GM12873 (cell line): Measurements from ENCODE around the gene KCNK17.

Experiments
- TF ChIP-seq, protein P1 (sequence below): IDR thresholded peaks from 2 replicates; pipeline ENCODE4 v1.5.1; 2012; ENCODE audit warnings: low read depth, mild to moderate bottlenecking, moderate library complexity, low read length, control low read depth; ENCODE audit not compliant: insufficient read depth; ENCODE audit errors: missing control alignments

KCNK17 gene

DNA sequence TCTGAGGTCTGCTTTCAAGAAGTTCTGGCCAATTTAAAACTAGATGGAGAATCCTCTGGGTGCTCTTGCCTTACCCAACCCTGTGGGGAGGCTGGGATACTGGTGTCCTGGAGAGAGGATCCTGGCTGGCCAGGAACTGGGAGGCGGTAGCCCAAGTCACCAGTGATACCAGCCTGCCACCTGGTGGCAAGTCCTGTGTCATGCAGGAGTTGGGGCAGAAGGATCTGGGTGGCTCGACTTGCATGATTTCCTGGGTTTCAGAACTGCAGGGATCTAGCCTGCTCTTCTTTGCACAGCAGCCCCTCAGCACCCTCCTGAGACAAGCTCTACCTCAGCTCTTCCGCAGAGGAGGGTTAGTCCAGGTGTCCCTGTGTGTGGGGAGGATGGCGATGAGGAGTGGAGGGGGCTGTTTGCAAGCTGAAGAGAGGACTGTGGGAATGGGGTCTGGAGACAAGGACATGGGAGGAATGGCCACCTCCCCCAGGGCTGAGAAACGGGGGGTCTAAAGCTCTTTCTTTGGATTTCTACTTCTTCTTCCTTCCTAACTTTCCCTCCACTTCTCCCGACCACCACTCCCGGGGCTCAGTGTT is 4.2 kb downstream of the KCNK17 start:
- TF ChIP-seq, protein P1, sequence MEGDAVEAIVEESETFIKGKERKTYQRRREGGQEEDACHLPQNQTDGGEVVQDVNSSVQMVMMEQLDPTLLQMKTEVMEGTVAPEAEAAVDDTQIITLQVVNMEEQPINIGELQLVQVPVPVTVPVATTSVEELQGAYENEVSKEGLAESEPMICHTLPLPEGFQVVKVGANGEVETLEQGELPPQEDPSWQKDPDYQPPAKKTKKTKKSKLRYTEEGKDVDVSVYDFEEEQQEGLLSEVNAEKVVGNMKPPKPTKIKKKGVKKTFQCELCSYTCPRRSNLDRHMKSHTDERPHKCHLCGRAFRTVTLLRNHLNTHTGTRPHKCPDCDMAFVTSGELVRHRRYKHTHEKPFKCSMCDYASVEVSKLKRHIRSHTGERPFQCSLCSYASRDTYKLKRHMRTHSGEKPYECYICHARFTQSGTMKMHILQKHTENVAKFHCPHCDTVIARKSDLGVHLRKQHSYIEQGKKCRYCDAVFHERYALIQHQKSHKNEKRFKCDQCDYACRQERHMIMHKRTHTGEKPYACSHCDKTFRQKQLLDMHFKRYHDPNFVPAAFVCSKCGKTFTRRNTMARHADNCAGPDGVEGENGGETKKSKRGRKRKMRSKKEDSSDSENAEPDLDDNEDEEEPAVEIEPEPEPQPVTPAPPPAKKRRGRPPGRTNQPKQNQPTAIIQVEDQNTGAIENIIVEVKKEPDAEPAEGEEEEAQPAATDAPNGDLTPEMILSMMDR = peak; percentile 94

DNA sequence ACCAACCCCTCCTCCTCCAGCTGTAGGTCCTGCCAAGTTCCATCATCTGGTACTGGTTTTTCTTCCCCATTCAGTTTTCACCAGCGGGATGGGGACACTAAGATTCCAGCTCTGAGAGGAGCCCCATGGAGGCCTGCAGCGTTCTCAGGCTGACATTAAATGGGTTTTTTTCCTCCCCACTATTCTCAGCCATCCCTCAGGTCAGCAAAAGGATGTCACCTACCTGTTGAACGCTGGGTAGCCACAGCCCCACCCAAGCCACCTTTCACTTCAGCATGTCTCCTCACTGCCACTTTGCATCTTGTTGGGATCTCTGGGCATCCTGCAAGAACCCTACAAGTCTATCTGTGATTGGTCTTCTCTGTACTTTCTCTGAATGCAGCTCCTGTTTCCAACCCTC is 6.8 kb downstream of the KCNK17 start:
- TF ChIP-seq, protein P1 = no peak

DNA sequence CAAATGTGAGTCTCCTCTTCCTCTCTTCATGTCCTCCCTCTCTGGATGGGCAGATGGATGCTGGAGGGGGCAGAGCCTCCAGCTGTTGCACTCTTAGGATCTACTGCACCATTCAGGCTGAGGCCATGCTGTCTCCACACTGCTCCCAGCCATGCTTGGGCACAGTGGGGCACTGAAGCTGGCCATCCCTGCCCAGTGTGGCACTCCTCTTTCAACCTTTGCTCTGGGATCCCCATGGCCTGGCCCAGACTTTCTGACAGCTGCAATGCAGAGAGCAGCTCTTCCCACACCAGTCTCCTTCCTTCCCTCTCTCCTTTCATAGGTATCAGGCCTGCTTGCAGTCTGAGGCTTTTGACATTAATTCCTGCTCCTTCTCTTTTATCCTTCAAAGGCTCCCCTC is 9.3 kb downstream of the KCNK17 start:
- TF ChIP-seq, protein P1 = no peak

DNA sequence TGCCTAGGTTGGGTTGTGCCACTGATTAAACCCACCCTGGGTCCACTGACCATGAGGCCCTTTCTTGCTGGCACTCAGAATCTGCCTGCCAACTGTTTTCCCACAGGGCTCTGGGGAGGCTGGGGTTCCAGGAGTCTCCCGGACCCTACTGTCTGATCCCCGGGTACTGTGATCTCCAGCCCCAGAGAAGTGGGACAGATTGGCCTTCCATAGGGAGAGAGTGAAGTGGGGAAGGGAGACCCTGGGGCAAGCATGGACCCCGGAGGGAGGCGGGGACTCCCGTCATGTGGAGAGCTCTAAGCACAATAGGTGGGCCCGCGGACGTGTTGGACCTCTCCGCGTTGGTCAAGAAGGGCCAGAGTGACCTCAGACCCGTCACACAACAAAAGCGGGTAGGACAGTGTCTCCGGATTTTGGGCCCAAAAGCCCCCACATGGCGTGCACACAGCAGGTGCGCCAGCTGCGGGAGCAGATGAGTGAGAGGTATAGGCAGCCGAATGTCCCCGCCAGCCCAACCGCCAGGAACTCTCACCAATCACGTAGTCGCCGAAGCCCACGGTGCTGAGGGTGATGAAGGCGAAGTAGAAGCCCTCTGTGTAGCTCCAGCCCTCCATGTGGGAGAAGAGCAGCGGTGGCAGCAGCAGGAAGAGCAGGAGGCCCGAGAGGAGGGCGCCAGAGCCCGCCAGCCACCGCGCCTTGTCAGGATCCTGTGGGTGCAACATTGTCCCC is 10.6 kb downstream of the KCNK17 start:
- TF ChIP-seq, protein P1 = no peak

DNA sequence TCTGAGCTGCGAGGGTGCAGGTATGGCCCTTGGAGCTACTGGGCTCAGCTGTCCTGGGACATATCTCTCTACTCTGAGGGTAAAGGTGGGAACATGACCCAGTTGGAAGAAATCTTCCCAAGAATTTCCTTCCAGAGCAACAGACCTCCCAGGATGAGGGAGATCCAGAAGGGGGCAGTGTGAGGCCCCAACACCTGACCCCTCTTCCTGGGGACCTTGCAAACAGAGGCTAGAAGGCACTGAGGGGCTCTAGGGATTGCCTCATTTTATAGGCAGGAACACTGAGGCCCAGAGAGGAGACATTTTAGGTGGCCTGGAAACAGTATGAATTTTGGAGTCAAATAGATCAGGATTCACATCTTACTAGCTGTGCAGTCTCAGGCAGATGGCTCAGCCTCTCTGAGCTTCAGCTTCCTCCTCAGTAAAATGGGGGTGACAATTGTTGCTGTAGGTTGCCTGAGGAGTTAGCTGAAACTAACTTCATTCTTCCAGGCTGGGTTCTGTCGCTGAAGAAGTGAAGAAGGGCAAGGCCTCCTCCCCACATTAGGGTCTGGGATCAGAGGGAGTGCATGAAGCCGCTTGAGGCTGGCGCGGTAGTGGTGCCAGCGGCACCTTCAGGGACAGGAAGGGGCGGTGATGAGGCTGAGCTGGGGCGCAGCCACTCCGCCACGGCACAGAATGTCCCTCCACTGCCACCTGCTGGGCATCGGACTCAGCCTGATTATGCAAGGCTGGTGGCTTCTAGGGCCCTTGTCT is 11.4 kb downstream of the KCNK17 start:
- TF ChIP-seq, protein P1 = peak; percentile 97

DNA sequence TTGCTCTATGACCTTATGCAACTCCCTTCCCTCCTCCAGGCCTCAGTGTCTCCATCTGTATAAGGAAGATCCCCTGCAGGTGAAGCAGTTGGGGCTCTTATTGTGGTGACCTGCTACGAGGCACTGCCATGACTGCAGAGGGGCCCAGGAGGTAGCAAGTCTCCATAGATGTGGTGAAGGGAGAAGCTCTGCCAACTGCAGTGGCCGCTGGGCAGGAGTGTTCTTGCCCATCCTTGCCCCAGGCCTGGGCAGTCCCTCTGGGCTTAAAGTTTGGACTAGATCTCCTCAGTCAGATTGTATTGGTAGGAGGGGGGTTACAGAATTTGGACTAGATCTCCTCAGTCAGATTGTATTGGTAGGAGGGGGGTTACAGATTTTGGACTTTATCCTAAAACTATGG is 12.2 kb downstream of the KCNK17 start:
- TF ChIP-seq, protein P1 = no peak

DNA sequence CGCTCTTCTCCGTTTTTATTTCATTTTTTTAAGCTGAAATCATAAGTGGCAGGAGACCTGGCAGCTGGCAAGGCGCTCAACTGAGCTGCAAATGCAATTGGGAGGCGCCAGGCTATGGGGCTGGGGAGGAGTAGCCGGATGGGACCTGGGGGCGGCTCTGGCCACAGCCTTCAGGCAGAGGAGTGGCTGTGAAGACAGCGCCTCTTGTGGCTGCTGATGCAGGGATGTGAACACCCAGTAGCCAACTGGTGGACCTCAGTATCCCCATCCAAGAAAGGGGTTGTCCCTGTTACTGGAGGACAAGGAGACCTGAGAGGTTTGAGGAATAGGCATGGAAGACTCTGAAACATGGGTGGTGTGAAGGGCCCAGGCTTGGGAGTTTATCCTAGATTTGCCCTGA is 12.6 kb downstream of the KCNK17 start:
- TF ChIP-seq, protein P1 = peak; percentile 47
